ENCODE results near the gene TIMP3.

The TIMP3 gene

DNA sequence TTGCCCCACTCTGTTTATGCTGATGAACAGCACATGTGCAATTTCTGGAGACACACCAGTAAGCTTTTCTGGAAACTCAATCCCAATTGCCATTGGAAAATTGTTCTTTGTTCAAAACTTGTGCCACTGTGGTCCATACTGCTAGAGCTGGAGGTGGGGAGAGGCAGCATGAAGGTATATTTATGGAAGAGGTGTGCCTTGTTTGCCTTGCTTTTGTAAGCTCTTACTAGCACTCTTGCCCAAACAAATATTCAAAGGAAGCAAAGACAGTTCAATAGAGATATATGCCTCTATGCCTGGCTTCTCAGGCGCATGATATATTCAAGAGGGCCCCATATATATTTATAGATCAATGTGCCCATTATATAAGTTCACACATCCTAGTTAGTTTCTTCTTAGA, 42.7 kb downstream of the TIMP3 start:
- TF ChIP-seq, protein P1, sequence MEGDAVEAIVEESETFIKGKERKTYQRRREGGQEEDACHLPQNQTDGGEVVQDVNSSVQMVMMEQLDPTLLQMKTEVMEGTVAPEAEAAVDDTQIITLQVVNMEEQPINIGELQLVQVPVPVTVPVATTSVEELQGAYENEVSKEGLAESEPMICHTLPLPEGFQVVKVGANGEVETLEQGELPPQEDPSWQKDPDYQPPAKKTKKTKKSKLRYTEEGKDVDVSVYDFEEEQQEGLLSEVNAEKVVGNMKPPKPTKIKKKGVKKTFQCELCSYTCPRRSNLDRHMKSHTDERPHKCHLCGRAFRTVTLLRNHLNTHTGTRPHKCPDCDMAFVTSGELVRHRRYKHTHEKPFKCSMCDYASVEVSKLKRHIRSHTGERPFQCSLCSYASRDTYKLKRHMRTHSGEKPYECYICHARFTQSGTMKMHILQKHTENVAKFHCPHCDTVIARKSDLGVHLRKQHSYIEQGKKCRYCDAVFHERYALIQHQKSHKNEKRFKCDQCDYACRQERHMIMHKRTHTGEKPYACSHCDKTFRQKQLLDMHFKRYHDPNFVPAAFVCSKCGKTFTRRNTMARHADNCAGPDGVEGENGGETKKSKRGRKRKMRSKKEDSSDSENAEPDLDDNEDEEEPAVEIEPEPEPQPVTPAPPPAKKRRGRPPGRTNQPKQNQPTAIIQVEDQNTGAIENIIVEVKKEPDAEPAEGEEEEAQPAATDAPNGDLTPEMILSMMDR (IDR thresholded peaks at IDR 0.05) = no peak
- Histone ChIP-seq H3K4me3 (ENCODE audit: low read depth in 1 of 2, low read length in 1 of 2) (no peak overlapping the region), H3K27me3 (no peaks in the 10 kb centered on the region), H3K4me1 (ENCODE audit: control insufficient read depth in 1 of 2, insufficient read depth in 1 of 2, low read depth in 1 of 2, low read length in 1 of 2) (no peaks in the 10 kb centered on the region), H3K9me3 (no peaks in the 10 kb centered on the region), H3K36me3 (no peaks in the 10 kb centered on the region), H3K27ac (no peak overlapping the region)

DNA sequence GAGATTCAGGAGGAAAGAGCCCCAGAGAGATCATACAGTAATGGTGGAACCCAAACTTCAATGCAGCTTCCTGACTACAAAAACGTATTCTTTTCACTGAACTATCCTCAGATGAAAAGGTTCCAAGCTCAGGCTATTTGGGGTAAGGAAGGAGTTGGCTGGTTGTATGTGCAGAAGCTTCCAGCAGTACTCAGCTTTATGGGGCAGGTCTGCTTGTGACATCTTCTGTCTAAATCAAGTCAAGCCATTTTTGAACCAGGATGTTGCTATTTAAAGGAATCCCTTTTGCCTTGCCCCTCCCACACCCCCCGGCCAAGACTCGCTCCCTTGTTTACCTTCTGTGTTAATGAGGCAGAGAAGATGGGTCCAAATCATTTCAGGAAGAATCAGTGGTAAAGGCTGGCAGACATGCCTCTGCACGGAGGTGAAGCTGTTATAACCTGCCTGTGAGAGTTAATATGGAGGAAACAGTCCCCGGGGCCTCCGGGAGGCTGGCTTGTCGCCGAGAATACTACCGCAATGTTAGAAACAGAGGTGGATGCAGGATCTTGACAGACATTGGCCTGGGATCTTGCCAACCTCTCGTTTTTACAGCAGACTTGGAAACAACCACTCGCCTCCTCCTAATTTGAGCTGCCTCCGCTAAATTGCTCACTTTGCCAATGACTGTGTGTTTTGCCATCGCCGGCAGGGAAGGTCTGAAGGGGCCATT, 45.4 kb downstream of the TIMP3 start:
- H3K4me1 ChIP-seq (ENCODE audit: control insufficient read depth in 1 of 2, insufficient read depth in 1 of 2, low read depth in 1 of 2, low read length in 1 of 2) = no peaks in the 10 kb centered on the region
- no peak overlapping the region for H3K27ac ChIP-seq
- no peak overlapping the region for H3K4me3 ChIP-seq (ENCODE audit: low read depth in 1 of 2, low read length in 1 of 2)
- H3K9me3 ChIP-seq = no peaks in the 10 kb centered on the region
- TF ChIP-seq, protein P1 (IDR thresholded peaks at IDR 0.05) = no peak
- no peaks in the 10 kb centered on the region for H3K36me3 ChIP-seq
- H3K27me3 ChIP-seq = no peaks in the 10 kb centered on the region

DNA sequence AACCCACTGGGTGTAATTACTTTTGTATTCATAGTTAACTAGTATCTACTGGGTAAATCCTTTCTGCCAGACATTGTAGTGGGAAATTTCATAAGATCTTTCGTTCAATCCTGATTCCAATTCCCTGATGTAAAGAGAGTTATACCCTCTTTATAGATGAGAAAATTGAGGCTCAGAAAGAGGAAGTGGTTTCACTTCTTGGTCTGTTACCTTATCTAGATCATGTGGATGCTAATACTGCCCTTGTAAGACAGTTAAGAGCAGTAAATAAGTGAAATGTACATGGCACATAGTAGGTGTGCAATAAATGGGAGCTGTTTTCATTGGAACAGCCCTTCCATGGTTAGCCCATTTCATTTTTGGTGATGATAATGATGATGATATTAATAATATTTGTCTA, 46.7 kb downstream of the TIMP3 start:
- no peak overlapping the region for H3K27ac ChIP-seq
- TF ChIP-seq, protein P1 (IDR thresholded peaks at IDR 0.05) = no peak
- H3K4me3 ChIP-seq (ENCODE audit: low read depth in 1 of 2, low read length in 1 of 2) = no peak overlapping the region
- no peaks in the 10 kb centered on the region for H3K27me3 ChIP-seq
- no peaks in the 10 kb centered on the region for H3K9me3 ChIP-seq
- no peaks in the 10 kb centered on the region for H3K36me3 ChIP-seq
- no peaks in the 10 kb centered on the region for H3K4me1 ChIP-seq (ENCODE audit: control insufficient read depth in 1 of 2, insufficient read depth in 1 of 2, low read depth in 1 of 2, low read length in 1 of 2)

DNA sequence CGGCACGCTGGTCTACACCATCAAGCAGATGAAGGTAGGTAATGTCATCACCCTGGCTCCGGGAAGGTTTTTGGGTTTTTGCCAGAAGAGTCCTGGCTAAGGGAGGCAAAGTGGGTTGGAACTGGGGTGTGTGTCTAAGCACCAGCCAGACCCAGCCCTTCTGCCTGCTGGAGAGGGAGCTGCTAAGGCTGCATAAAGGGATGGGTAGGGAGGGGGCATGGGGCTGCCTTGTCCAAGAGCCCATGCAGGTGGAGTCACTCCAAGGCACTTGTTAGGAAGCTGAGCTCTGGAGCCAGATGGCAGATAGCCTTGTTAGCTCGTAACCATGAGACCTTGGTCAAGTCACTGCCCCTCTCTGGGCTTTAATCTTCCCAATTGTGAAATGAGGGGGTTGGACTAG, 48.0 kb downstream of the TIMP3 start:
- H3K9me3 ChIP-seq = no peaks in the 10 kb centered on the region
- no peaks in the 10 kb centered on the region for H3K27me3 ChIP-seq
- no peaks in the 10 kb centered on the region for H3K4me1 ChIP-seq (ENCODE audit: control insufficient read depth in 1 of 2, insufficient read depth in 1 of 2, low read depth in 1 of 2, low read length in 1 of 2)
- no peak overlapping the region for H3K4me3 ChIP-seq (ENCODE audit: low read depth in 1 of 2, low read length in 1 of 2)
- no peaks in the 10 kb centered on the region for H3K36me3 ChIP-seq
- H3K27ac ChIP-seq = no peak overlapping the region
- TF ChIP-seq, protein P1 (IDR thresholded peaks at IDR 0.05) = no peak

DNA sequence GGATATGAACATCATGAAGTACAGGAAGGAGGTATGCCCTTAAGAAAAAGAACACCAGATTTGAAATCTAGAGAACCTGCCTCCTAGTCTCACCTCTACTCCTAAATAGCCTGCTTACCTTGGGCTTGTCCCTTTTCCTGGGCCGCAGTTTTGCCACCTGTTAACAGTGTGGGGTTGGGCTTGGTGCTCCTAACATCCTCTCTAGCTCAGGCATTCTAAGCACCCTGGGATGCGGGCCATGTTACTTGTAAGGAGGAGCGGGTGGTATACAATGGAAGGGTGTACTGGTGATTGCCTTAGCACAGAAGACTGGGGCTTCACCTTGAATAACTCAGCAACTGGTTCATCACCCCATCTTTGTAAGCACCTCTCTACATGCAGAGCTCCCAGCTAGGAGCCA, 48.7 kb downstream of the TIMP3 start:
- TF ChIP-seq, protein P1 (IDR thresholded peaks at IDR 0.05) = no peak
- H3K9me3 ChIP-seq = no peaks in the 10 kb centered on the region
- no peak overlapping the region for H3K27ac ChIP-seq
- H3K4me3 ChIP-seq (ENCODE audit: low read depth in 1 of 2, low read length in 1 of 2) = no peak overlapping the region
- H3K4me1 ChIP-seq (ENCODE audit: control insufficient read depth in 1 of 2, insufficient read depth in 1 of 2, low read depth in 1 of 2, low read length in 1 of 2) = no peaks in the 10 kb centered on the region
- no peaks in the 10 kb centered on the region for H3K36me3 ChIP-seq
- no peaks in the 10 kb centered on the region for H3K27me3 ChIP-seq
